ENCODE measurements around the gene PDGFC. TPM values are rescaled to one million over a fixed set of nuclear protein-coding genes. Genes with fewer than 3 reads are reported as not detected.

PDGFC gene
- polyA plus RNA-seq, 1 donor from 2014 or later, result not detected

DNA sequence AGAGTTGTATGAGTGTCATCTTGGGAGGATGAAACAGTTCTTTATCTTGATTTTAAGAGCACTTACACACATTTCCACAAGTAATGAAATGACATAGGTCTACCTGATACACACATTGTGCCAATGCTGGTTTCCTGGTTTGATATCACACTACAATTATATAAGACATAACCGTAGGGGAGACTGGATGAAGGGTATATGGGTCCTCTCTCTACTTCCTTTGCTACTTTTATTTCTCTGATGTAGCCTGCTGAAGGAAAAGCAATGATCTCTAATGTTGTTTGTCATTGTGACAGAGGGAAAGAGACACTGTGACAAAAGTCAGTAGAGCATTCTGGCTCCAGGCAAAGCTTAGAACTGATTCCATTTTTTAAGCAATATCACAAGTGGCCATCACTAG lies 238.0 kb downstream of the PDGFC start:
- H3K27me3 Mint-ChIP-seq, result no peaks in the 10 kb centered on the region
- no peaks in the 10 kb centered on the region for H3K4me1 Mint-ChIP-seq
- H3K27ac Mint-ChIP-seq, result no peak overlapping the region
- H3K9me3 Mint-ChIP-seq, result peaks cover 1 to 10% (median 4%) of the 10 kb centered on the region in 3 donors
- H3K36me3 Mint-ChIP-seq, result no peaks in the 10 kb centered on the region
- H3K4me3 Mint-ChIP-seq, result no peak overlapping the region

- Mint-ChIP-seq H3K36me3 (no peaks in the 10 kb centered on the region), H3K27me3 (no peaks in the 10 kb centered on the region), H3K27ac (no peak overlapping the region), H3K9me3 (peaks cover 1 to 10% (median 4%) of the 10 kb centered on the region in 3 donors), H3K4me1 (no peaks in the 10 kb centered on the region), H3K4me3 (no peak overlapping the region)
Observed at GRCh38 chr4:156732634-156733033, 239.0 kb downstream of the PDGFC start.

DNA sequence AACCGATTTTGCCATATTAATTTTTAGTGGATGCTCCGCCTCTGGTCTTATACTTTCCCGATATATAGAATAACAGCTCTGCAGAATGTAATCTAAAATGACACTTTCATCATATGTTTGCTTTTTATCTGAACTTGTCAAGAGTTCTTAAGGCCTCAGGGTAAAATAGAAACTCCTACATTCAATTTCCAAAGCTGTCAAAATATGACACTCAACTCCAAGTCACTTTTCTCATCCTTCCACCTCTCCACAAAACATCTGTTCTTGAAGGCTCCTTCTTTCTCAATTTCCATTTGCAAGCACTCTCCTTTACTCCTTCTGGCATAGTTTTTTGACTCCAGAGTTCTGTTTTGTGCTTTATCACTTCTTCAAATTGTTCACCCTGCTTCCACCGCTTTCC lies 242.2 kb downstream of the PDGFC start:
- no peaks in the 10 kb centered on the region for H3K4me1 Mint-ChIP-seq
- no peaks in the 10 kb centered on the region for H3K36me3 Mint-ChIP-seq
- H3K27ac Mint-ChIP-seq, result no peak overlapping the region
- H3K27me3 Mint-ChIP-seq, result no peaks in the 10 kb centered on the region
- peaks cover 1 to 10% (median 5%) of the 10 kb centered on the region in 3 donors for H3K9me3 Mint-ChIP-seq
- no peak overlapping the region for H3K4me3 Mint-ChIP-seq

- Mint-ChIP-seq H3K27ac (no peak overlapping the region), H3K36me3 (peaks cover 4% of the 10 kb centered on the region), H3K4me1 (no peaks in the 10 kb centered on the region), H3K27me3 (no peaks in the 10 kb centered on the region), H3K4me3 (no peak overlapping the region), H3K9me3 (peaks cover 2 to 9% (median 3%) of the 10 kb centered on the region in 3 donors)
Observed at GRCh38 chr4:156725257-156725656, 246.3 kb downstream of the PDGFC start.

DNA sequence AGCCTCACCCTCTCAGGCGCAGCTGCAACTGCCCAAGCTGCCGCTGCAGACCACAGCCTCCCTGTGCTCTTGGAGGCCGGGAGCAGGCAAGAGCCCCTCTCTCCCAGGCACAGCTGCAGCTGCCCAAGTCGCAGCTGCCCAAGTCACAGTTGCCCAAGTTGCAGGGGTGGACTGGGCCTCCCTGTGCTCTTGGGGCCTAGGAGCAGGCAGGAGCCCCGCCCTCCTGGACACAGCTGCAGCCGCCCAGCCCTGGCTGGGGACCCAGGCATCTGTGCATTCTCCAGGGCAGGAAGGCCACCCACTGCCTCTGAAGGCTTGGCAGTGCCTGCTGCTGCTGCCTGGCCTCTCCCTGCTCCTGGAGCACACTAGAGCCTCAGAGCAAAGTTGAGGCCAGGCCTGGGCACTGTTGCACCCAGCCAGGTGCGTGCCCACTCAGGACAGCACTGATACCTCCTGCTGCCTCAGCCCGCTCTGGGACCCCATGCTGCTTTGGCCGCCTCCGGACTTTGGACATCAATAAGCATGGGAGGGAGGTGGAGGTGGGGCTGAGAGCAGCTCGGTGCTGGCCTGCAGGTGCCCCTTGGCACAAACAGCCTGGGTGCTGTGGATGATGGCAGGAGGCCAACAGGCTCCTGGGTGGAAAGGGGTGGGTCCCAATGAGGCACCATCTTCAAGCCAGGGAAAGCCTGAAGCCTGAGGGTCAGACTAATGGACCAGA lies 247.5 kb downstream of the PDGFC start:
- Mint-ChIP-seq H3K36me3 (peaks cover 4% of the 10 kb centered on the region), H3K9me3 (peaks cover 1 to 9% (median 2%) of the 10 kb centered on the region in 3 donors), H3K27me3 (no peaks in the 10 kb centered on the region), H3K27ac (no peak overlapping the region), H3K4me1 (no peaks in the 10 kb centered on the region), H3K4me3 (no peak overlapping the region)

DNA sequence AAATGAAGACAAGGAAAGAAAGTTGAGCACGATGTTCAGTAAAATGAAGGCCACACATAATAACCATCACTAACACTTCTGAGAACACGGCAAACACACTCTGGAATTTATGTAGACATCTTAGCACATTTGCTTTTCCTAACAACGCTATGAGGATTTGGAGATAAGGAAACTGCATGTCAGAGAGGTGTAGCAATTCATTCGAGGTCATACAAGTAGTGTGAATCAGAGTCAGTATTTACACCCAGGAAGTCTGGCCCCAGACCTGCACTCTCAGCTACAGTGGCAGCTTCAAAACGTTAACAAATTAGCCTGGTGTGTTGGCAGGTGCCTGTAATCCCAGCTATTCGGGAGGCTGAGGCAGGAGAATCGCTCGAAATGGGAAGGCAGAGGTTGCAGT lies 253.4 kb downstream of the PDGFC start:
- H3K4me1 Mint-ChIP-seq, result no peaks in the 10 kb centered on the region
- peaks cover 0 to 9% (median 3%) of the 10 kb centered on the region in 3 donors for H3K9me3 Mint-ChIP-seq
- H3K4me3 Mint-ChIP-seq, result no peak overlapping the region
- H3K36me3 Mint-ChIP-seq, result peaks cover 4% of the 10 kb centered on the region
- H3K27ac Mint-ChIP-seq, result no peak overlapping the region
- H3K27me3 Mint-ChIP-seq, result no peaks in the 10 kb centered on the region

DNA sequence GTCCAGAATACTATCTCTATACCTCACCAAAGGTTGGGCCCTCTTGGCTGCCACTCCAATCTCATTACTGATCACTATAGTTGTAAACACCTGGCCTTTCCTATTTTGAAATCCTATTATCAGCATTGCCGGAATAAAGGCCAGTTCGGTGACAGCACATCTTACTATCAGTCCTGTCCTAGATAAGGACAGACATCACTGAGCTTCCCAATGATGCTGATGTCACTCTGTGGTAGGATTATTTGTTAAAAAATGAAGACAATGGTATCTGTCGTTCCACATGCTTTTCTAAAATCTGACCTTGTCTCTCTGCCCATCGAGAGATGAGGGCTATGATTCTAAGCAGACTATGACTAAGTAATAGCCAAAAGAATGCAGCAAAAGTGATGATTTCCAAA lies 260.4 kb downstream of the PDGFC start:
- no peaks in the 10 kb centered on the region for H3K36me3 Mint-ChIP-seq
- no peaks in the 10 kb centered on the region for H3K9me3 Mint-ChIP-seq
- H3K27ac Mint-ChIP-seq, result no peak overlapping the region
- no peaks in the 10 kb centered on the region for H3K27me3 Mint-ChIP-seq
- no peak overlapping the region for H3K4me3 Mint-ChIP-seq
- no peaks in the 10 kb centered on the region for H3K4me1 Mint-ChIP-seq

Other genes with a start within 250 kb of the PDGFC start
- gene GLRB, start 104.4 kb upstream of the PDGFC start, polyA plus RNA-seq, result not detected
- not detected for gene GRIA2, start 248.9 kb upstream of the PDGFC start, polyA plus RNA-seq

Data from IgD-negative memory B cell (primary cell).